Stimulated activated CD4-positive, alpha-beta T cell treated with anti-CD3 and anti-CD28 coated beads, Interleukin-12 subunit alpha, Interleukin-12 subunit beta, amount 100 ng/mL, for 4 hours (primary cell): ENCODE data around the gene DENND4B.

Experiments
- DNase-seq: peaks from one replicate; pipeline ENCODE4 v3.0.0-alpha.2; 2020

DENND4B gene

DNA sequence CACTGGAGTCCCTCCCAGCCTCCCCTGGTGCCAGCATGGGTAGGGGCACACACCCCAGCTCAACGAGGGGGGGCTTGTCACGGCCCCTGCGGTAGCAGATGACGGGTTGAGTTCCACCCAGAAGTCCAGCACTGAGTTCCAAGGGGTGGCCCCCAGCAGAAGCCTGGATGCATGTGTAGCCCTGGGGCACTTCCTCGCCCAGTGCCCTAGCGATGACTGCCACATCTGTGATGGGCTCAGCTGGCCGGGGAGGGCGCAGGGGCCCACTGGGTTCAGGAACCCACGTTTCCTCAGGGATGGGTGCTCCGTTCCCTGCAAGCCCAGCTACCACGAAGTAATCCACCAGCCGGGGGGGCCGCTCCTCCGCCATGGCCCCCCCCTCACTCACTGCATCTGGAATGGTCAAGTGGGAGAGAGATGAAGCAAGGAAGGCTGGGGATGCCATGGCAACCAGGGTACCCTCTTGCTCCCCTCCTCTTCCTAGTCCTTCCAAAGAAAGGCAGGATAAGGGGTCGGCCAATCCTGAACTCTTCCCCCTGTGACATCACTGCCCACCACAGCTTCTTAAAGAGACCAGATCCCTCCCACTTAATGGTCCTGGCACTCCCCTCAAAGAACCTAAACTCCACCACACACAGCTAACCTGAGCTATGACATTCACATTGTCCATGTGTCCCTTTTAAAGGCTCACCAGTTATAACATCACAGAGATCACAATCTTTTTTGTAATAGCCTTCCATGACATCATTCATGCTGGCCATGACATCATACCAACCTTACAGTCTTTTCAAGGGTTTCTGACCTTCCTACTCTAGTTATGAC is 2.3 kb downstream of the DENND4B start:
- no peak for DNase-seq

DNA sequence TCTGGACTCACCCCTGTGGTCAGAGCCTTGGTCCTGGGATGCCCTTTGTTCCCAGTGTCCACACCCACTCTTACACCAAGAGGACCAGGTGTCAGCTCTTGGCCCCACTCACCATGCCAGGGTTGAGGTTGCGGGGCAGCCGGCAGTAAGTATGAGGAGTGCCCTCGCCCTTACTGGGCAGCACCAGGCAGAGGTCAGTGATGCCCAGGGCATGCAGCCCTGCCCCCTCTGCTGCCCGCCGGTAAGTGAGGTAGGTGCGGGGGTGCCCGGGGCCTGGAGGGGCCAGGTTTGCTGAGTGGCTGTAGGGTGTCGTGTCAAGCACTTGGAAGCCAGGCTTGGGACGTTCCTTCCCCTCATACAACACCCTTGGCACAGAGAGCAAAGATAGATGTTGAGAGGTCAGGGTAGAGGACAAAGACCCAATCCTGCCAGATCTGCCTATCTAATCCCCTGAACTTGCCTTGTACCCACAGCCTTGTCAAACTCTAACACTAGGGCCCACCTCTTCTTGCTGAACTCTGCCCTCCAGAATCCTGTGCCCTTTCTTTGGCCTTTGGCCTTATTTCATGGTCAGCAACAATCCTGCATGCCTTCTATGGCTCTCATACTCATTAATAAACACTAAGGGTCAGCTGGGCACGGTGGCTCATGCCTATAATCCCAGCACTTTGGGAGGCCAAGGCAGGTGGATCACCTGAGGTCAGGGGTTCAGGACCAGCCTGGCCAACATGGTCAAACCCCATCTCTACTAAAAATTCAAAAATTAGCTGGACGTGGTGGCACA is 3.6 kb downstream of the DENND4B start:
- DNase-seq, result no peak

- DNase-seq, result no peak
Measured at GRCh38 chr1:153941826-153942725, 4.4 kb downstream of the DENND4B start.

GRCh38 chr1:153940756-153941155 is 5.8 kb downstream of the DENND4B start:
- DNase-seq, result no peak

GRCh38 chr1:153939476-153939875 is 7.0 kb downstream of the DENND4B start:
- DNase-seq, result no peak

GRCh38 chr1:153938996-153939395 is 7.5 kb downstream of the DENND4B start:
- no peak for DNase-seq

GRCh38 chr1:153937331-153937730 is 9.2 kb downstream of the DENND4B start:
- DNase-seq, result no peak

- no peak for DNase-seq
Measured at GRCh38 chr1:153936011-153936802, 10.3 kb downstream of the DENND4B start.

DNA sequence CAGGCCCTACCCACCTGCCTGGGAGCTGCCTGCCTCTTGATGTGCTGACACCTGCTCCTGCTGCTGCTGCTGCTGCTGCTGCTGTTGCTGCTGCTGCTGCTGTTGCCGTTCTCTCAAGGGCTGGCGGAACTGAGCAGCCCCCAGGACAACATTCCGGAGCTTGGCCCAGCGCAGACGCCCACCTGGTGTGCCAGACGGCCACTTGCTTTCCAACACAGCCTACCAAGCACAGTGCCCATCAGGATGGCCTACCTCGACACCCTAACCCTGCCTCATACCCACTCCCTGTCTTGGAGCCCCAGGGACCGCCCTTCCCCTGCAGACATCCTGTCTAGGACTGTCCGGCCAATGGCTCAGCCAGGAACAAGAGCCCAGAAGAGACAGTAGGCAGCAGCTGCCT is 11.8 kb downstream of the DENND4B start:
- DNase-seq, result no peak

DNA sequence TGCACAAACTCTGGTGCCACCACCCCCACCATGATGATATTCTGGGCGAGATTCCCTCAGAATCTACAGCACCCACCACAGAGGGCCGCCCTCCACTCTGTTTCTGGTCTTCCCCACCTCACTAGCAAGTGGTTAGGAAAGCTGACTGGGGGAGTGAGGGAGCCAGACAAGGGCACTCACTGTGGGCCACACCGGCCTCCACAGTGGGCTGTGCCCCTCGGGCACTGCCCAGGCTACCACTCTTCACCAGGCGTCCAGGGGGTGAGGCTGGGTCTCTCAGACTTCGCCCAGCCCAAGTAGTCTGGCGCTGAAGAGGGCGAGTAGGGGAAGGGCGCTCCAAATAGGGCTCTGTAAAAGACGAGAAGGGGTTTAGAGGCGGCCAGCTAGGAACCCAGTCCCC is 12.6 kb downstream of the DENND4B start:
- DNase-seq, result no peak

DNA sequence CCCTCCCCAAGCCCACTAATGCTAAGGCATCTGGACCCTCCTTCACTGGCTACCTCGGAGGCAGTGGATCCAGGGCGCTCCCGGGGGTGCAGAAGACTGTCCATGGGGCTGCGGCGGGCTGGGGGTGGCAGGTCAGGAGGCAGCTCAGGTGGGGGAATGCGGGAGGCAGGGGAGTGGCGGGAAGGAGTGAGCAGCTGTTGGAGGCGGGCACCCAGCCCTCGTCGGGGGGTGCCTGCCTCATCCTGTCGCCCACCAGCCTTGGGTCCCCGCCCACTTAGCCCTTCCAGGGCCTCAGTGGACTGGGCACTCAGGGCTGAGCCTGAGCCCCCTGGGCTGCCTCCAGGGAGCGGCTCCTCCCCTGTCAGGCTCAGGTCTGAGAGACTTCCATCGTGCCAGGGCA is 13.1 kb downstream of the DENND4B start:
- DNase-seq, result no peak

GRCh38 chr1:153932156-153933131 is 14.1 kb downstream of the DENND4B start:
- DNase-seq, result no peak

DNA sequence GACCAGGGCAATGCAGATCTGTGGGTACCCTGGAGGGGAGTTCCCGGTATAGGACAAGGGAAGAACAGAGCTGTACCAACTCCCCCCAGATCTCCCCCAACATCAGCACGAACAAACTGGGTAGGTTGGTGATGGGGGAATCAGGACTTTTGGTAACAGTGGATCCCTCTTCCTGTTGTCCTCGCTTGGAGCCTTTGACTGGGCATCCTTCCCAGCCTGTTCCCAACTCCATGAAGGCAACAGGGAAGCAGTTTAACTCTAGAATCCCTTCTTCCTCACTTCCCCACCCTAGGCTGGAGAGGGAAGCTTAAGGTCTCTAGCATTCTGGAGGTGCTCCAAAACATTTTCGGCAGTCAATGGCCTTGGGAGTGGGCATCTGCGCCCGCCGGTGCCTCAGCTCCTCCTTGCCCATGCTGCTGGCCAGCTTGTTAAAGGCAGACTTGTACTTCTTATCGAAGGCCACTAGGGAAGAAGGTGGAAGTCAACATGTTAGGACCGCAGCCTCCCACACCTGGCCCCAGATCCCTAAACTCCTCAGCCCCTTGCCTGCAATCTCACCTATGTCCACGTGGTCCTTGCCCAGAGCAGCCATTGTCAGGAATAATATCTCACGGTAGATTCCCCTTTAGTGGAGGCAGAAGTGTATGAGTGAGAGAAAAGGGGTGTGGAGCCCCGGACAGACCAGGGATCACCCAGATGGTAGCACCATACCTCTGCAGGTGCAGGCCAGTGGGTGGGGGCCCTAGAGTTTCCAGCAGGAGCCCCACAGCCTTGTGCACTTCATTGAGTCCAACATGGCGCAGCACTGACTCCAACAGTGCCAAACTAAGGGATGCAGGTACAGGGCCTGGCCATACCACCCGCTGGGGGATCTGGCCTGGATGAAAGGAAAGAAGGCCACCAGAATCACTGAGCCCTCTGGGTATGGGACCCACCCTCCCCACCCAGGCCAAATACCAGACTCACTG is 16.3 kb downstream of the DENND4B start:
- no peak for DNase-seq

- no peak for DNase-seq
Measured at GRCh38 chr1:153929426-153929825, 17.1 kb downstream of the DENND4B start.

DNA sequence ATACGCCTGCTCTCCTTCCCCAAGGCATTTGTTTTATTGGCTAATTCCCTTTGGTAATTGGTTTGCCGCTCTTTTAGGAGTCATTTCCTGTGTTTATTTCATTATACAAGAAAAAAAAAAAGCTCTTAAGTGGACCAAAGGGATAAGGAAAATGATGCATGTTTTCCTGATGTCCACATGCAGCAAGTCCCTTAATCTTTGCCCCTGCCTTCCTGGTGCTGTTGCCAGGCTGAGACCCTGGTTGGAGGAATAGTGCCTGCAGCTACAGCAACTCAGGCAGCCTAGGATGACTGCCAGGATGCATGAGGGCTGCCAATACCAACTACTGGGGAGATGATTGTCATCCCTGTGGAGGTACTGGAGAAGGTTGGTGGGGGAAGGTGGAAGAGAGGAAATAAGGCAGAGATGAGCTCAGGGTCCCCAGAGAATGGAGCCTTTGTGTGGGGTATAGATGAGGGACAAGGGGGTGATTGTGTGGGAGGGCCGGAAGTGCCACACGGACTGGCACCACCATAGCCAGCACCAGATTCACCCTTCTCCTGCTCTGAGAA is 17.7 kb downstream of the DENND4B start:
- DNase-seq, result no peak

DNA sequence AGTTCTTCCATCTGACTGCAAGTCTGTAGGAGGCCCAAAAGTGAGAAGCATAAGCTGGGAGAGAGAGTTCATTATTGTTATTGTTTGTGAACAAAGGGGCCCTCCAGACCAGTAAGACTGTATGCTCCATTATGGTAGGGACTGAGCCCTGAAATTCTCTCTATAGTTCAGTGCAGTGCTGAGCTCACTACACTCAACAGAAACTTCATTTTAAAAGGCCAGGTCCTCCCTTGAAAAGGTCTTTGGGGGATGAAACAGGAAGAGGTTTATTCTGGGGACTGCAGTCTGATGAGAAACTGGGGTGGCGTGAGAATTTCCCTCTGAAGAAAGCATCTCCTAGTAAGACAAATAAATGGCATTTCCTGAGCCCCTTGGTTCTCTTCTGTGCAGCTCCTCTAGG is 18.3 kb downstream of the DENND4B start:
- DNase-seq, result no peak

DNA sequence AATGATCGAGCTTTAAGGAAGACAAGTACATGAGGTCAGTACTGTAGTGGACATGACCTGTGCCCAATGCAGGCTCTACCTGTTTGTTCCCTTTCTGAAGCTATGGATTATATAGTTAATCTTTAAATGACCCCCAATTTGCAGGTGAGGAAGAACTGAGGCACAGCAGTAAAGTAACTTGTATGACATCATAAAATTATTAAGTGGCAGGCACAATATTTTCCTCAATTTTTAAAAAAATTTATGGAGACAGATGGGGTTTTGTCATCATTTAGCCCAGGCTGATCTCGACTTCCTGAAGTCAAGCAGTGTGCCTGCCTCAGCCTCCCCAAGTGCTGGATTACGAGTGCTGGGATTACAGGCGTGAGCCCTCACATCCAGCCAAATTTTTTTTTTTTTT is 20.1 kb downstream of the DENND4B start:
- DNase-seq, result no peak

- peak; percentile 94 for DNase-seq
Measured at GRCh38 chr1:153922972-153923925, 23.3 kb downstream of the DENND4B start, which contains the start of gene GATAD2B. Gene GATAD2B, minus strand, starts transcription at chr1:153922972. Its CDS starts 94,625 bp downstream, at chr1:153828347.
